Breast epithelium (tissue), 4 donors: ENCODE measurements around the gene IFNL2. TPM values are rescaled to one million over a fixed set of nuclear protein-coding genes. Genes with fewer than 3 reads are reported as not detected.

Experiments
- DNase-seq, 2 donors: peaks; one replicate each; pipeline ENCODE4 v3.0.0-alpha.2; 2019; ENCODE audit warnings: low spot score in 2 of 2
- H3K27ac ChIP-seq, 2 donors: fragments of 200-600 bp; sonication (generic) in 1 of 2; one replicate each; pipeline ENCODE4 v1.5.1; 2016 to 2019; ENCODE audit warnings: mild to moderate bottlenecking in 1 of 2
- H3K27me3 ChIP-seq, 2 donors: fragments of 200-600 bp; sonication (generic) in 1 of 2; one replicate each; pipeline versions ENCODE4 v1.5.1 to v1.6.0; 2017 to 2019; ENCODE audit warnings: control low read depth in 1 of 2, mild to moderate bottlenecking in 1 of 2
- H3K36me3 ChIP-seq: fragments of 200-600 bp; one replicate; pipeline ENCODE4 v1.5.1; 2019
- H3K4me1 ChIP-seq, 2 donors: fragments of 200-600 bp; sonication (generic); one replicate each; pipeline ENCODE4 v1.5.1; 2016 to 2019; ENCODE audit warnings: control low read depth in 1 of 2
- H3K4me3 ChIP-seq, 3 donors: fragments of 200-600 bp; sonication (generic); 1 replicate in 2 of 3; 2 replicates in 1 of 3; pipeline ENCODE4 v1.5.1; 2016 to 2019; ENCODE audit warnings: mild to moderate bottlenecking in 3 of 3, moderate library complexity in 2 of 3
- H3K9me3 ChIP-seq, 2 donors: fragments of 200-600 bp; sonication (generic) in 1 of 2; one replicate each; pipeline ENCODE4 v1.5.1; 2016 to 2019; ENCODE audit warnings: control low read depth in 1 of 2
- CTCF ChIP-seq, 3 donors: fragments of 450-650 bp; IDR thresholded peaks; one replicate each; pipeline ENCODE4 v1.5.1; 2016 to 2017; ENCODE audit warnings: antibody characterized with exemption in 3 of 3, mild to moderate bottlenecking in 3 of 3, moderate library complexity in 3 of 3
- POLR2A ChIP-seq: fragments of 450-650 bp; IDR thresholded peaks from one replicate; pipeline ENCODE4 v1.6.1; 2016; ENCODE audit warnings: antibody characterized with exemption, mild to moderate bottlenecking, moderate library complexity
- POLR2AphosphoS5 ChIP-seq, 3 donors: sonication (generic); formaldehyde crosslinking; IDR thresholded peaks; one replicate each; pipeline ENCODE4 v1.6.1; 2017; ENCODE audit warnings: antibody characterized with exemption in 3 of 3
- intact Hi-C: fragments of 100-400 bp; cut with DNase I; formaldehyde crosslinking; loops from one replicate; pipeline ENCODE4 v1.15.1; 2023; ENCODE audit warnings: low total_unique reads
- total RNA-seq, 3 donors: library from RNA; depleted of rRNA; stranded (reverse); fragments of >200 nt; gene quantifications; one replicate each; pipeline ENCODE4 v1.1.0, GENCODE V29; 2016

The IFNL2 gene
- total RNA-seq, 3 donors from 2014 or later = not detected

GRCh38 chr19:39314016-39314728 is 46.0 kb downstream of the IFNL2 start:
- Histone ChIP-seq H3K27ac (no peak overlapping the region), H3K4me1 (no peaks in the 10 kb centered on the region), H3K36me3 (no peaks in the 10 kb centered on the region), H3K9me3 (no peaks in the 10 kb centered on the region), H3K27me3 (no peaks in the 10 kb centered on the region), H3K4me3 (no peak overlapping the region)
- no peak for DNase-seq
- TF ChIP-seq POLR2A (no peak), CTCF (IDR thresholded peaks at IDR 0.05) (no peak), POLR2AphosphoS5 (IDR thresholded peaks at IDR 0.05) (no peak)
- intact Hi-C loops = no loop called here

- intact Hi-C loops = no loop called here
- DNase-seq = no peak
- no peak overlapping the region for H3K4me3 ChIP-seq
- TF ChIP-seq CTCF (IDR thresholded peaks at IDR 0.05) (no peak), POLR2AphosphoS5 (IDR thresholded peaks at IDR 0.05) (no peak), POLR2A (no peak)
- H3K9me3 ChIP-seq = no peaks in the 10 kb centered on the region
- no peaks in the 10 kb centered on the region for H3K36me3 ChIP-seq
- H3K27ac ChIP-seq = no peak overlapping the region
- no peaks in the 10 kb centered on the region for H3K4me1 ChIP-seq
- H3K27me3 ChIP-seq = no peaks in the 10 kb centered on the region
These were observed 47.7 kb downstream of the IFNL2 start for GRCh38 chr19:39315933-39316332.

- no peak for DNase-seq
- no peak overlapping the region for H3K4me3 ChIP-seq
- no peaks in the 10 kb centered on the region for H3K27me3 ChIP-seq
- H3K4me1 ChIP-seq = no peaks in the 10 kb centered on the region
- no peaks in the 10 kb centered on the region for H3K9me3 ChIP-seq
- TF ChIP-seq POLR2AphosphoS5 (IDR thresholded peaks at IDR 0.05) (no peak), CTCF (IDR thresholded peaks at IDR 0.05) (no peak), POLR2A (no peak)
- intact Hi-C loops = no loop called here
- no peaks in the 10 kb centered on the region for H3K36me3 ChIP-seq
- H3K27ac ChIP-seq = no peak overlapping the region
These were observed 48.6 kb downstream of the IFNL2 start for GRCh38 chr19:39316627-39317321.

GRCh38 chr19:39317476-39317875 is 49.3 kb downstream of the IFNL2 start:
- H3K4me1 ChIP-seq = no peaks in the 10 kb centered on the region
- intact Hi-C loops = no loop called here

More at GRCh38 chr19:39317476-39317875, 49.3 kb downstream of the IFNL2 start:
- H3K4me3 ChIP-seq = no peak overlapping the region
- H3K36me3 ChIP-seq = no peaks in the 10 kb centered on the region
- no peak for TF ChIP-seq POLR2AphosphoS5 (IDR thresholded peaks at IDR 0.05)
- no peak for TF ChIP-seq CTCF (IDR thresholded peaks at IDR 0.05)
- TF ChIP-seq POLR2A = no peak
- no peaks in the 10 kb centered on the region for H3K9me3 ChIP-seq
- H3K27me3 ChIP-seq = no peaks in the 10 kb centered on the region
- no peak for DNase-seq
- no peak overlapping the region for H3K27ac ChIP-seq
